Dedifferentiated amniotic fluid mesenchymal stem cell (primary cell): ENCODE measurements around the gene KRT7.
"Not testable (repeated sequence)": the region's sequence is repeated elsewhere in the genome, so short reads cannot be mapped to it uniquely, and the experiment has no call there.

Experiments used
- DNase-seq: peaks from one replicate; pipeline ENCODE4 v3.0.0-alpha.2; 2016; ENCODE audit errors: extremely low spot score

KRT7 gene

DNA sequence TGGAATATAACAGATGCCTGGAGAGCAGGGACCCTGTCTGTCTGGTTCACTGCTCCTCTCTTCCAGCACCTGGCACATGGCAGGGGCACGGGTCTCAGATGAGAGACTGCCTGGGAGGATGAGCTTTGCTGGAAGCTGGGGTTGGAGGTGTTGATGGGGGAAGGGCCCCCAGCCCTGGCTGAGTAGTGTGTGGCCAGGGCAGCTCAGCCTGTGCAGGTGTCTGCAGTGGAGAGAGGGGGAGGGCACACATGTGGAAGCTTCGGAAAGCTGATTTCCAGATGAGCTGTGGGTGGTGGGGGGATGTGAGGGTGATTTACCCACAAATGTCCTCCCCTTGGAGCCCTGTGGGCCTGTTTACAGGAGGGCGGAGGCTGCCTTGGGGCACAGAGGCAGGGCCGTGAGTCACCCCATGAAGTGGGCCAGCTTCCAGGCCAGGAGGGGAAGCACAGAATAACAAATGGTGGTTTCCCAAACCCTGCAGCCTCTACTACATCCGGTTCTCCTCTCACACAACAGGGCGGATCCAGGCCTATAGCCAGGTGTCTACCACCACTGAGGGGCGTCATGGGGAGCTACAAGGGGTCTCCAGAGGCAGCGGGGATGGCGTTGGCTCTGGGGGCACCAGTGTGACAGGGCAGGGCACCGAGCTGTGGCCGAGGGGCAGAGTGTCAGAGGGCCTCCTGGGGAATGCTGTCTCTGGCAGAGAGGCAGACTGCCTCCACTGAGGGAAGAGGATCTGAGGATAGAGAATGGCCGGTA is 11.0 kb downstream of the KRT7 start:
- peak; percentile 83 for DNase-seq

DNA sequence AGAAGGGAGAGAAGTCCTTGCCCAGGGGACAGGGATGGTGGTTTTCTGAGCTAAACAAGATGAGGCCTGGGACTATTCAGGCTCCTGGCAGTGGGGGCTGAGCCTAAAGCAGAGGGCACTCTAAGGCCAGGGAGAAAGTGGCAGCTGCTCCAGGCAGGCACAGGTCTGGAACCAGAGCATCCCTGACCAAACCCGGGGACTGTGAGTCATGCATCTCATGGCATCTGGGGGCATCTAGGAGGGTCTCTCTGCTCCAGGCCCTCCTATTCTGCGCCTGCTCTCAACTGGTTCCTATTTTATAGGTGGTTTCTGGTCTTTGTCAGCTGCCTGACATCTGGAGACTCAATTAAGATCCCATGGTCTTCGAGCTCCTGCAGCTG is 11.6 kb downstream of the KRT7 start:
- no peak for DNase-seq

DNA sequence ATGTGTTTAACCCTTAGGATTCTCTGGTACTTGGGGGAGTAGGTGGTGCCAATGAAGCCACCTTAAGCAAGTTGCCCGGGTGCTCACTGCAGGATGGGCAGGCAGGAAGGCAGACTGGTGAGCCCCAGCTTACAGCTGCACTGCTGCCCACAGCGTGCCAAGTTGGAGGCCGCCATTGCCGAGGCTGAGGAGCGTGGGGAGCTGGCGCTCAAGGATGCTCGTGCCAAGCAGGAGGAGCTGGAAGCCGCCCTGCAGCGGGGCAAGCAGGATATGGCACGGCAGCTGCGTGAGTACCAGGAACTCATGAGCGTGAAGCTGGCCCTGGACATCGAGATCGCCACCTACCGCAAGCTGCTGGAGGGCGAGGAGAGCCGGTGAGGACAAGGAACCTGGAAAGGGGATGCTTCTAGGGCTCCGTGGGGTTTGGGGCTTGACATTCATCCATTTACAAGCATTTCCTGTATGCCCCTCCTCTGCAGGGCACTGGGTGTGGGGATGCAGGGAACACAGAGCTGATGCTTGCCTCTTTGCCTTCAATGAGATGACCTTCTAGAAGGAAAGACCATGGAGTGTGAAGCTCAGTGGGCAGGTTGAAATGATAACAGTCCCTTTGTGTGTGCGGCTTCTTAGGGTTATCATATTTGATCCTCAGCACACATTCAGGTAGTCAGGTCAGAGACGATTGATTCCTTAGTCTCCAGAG is 12.4 kb downstream of the KRT7 start:
- DNase-seq = no peak

DNA sequence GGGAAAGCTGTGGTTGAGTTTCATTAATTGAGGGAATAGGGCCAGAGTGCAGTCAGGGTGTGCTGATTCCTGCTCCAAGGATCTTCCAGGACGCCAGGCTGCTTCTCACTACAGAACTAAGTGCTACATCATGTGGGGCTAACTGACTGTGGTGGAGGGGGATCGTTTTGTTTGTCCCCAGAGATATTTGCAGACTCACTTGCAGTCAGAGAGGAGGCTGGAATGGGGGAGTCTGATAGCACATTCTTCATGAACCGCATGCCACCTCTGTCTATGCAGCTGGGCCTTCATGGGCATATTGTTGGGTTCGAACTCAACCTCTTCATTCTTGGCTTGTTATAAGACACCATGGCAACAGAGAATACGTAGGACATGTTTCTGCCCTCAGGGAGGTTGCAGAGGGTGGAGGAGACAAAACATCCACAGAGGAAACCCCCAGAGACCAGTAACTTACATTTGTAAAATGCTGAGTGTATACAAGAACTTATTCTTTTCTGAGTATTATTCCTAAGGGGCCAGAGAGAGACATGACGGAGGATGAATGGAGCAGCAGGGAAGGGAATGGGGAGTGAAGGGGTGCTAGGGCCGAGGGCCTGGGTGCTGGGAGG is 13.0 kb downstream of the KRT7 start:
- DNase-seq = no peak

DNA sequence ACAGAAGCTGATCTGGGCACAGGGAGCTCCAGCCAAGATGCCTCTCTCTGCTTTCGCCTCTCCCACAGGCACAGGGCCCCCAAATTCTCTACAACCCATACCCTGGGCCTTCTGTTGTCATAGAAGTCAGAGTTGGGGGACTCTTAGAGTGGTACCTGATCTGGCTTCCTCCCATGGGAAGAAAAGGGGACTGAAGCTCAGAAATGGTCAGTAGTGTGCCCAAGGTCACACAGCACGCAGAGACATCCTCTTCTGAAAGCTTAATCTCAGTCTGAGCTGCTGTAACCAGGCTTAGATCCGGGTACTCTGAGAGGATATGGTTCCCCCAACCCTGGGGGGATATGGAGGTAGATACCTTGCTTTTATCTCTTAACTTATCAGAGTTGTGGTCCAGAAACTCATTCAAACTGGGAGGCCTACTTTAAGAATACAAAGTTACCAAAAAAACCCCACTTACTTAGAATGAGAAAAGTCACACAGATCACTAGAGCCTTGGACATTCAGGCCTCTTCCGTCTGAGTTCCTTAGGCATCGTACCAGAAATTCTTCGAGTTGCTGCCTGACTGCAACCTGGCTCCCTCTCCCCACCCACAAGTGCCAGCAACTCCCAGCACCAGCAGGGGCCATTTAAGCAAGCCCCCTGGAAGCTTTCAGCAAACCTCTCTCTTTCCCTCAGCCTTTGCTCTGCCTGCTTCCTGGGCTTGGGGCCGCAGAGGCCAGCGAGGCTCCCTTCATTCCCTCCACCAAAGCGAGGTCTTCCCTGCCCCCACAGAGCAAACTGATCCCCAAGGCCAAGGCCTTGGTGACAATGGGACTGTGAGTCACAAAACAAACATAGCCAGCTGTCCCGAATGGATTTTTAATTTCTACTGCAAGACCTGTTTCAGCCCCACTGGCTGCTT is 13.9 kb downstream of the KRT7 start:
- no peak for DNase-seq

DNA sequence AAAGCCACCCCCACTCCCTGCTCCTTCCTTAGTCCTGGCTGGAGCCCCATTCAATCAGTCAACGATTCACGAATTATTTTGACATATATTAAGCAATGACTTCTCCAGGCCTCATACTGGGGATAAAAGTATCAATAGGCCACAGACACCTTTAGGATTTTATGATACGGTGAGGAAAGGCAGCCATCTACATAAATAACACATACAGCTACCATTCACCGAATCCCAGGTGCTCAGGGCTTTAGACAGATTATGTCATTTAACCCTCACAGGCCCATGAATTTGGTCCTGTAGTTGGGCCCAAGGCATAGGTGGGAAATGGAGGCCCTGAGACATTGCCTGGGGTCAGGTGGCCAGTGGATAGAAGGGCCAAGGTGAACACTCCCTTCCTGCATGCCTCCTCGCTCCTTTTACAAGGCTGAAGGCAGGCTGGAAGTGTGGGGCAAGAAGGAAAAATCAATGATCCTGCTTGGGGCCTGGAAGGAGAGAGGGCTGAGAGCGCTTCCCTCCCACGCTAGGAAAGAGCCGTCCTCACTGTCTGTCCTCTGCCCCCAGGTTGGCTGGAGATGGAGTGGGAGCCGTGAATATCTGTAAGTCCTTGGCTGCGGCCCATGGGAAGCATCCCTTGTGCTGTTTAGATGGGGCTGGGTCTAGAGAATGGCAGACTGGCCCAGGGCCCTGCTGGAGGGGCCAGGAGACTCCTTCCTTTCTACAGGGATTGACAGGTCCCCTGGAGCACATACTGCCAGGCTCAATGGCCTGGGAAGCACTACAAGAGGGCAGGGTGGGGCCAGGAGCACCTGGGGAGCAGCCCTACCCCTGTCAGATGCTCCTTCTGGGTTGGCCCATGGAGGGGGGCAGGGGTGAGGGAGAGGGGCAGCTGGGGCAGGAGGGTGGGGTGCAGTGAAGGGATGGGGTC is 14.8 kb downstream of the KRT7 start:
- no peak for DNase-seq

DNA sequence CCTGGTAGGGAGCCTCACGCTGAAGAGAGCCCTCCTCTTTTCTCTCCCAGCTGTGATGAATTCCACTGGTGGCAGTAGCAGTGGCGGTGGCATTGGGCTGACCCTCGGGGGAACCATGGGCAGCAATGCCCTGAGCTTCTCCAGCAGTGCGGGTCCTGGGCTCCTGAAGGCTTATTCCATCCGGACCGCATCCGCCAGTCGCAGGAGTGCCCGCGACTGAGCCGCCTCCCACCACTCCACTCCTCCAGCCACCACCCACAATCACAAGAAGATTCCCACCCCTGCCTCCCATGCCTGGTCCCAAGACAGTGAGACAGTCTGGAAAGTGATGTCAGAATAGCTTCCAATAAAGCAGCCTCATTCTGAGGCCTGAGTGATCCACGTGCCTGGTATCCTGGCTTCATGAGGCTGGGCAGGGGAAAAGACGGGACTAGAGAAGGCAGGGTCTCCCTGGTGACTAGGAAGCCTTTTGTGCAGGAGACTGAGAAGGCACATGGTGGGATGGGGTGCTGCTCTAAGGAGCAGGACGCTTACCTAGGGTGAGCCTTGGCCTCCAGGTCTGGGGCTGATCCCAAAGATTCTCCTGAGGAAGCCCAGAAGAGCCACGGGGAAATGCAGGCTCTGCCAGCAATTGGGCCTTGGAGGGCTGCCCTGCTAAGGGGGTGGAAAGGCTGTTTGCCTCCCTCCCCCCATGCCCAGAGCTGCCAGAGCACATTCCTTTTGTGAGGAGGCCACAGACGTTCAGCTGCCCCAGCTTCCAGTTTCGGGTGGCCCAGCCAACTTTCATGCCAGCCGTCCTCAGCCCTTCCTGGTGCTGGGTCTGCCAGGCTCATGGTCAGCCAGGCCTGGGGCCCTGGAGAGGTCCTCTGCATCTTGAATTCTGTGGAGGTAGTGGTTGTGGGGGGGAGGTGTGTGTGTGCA is 15.8 kb downstream of the KRT7 start:
- DNase-seq = no peak

DNA sequence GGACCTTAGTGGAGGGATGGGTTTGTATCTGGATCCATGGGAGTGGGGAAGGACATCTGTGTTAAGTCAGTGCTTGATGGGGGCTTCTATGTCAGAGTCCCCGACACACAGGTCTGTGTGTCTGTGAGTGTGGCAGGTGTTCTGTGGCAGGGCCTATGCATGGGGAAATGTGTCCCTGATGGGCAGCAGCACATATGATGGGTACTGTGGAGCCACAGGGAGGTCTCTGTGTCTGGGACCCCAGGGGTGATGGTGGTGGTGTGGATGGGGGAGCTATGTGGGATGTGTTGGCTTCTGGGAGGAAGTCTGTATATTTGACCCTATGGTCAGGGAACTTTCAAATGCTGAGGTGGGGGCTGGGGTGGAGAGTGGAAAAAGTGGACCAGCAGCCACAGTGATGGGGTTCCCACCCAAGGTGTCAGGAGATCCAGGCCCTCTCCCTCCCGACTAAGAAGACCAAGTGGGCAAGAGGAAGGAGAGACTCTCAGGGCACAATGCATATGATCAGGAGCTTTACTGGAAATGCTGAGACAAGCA is 16.5 kb downstream of the KRT7 start:
- DNase-seq = no peak

DNA sequence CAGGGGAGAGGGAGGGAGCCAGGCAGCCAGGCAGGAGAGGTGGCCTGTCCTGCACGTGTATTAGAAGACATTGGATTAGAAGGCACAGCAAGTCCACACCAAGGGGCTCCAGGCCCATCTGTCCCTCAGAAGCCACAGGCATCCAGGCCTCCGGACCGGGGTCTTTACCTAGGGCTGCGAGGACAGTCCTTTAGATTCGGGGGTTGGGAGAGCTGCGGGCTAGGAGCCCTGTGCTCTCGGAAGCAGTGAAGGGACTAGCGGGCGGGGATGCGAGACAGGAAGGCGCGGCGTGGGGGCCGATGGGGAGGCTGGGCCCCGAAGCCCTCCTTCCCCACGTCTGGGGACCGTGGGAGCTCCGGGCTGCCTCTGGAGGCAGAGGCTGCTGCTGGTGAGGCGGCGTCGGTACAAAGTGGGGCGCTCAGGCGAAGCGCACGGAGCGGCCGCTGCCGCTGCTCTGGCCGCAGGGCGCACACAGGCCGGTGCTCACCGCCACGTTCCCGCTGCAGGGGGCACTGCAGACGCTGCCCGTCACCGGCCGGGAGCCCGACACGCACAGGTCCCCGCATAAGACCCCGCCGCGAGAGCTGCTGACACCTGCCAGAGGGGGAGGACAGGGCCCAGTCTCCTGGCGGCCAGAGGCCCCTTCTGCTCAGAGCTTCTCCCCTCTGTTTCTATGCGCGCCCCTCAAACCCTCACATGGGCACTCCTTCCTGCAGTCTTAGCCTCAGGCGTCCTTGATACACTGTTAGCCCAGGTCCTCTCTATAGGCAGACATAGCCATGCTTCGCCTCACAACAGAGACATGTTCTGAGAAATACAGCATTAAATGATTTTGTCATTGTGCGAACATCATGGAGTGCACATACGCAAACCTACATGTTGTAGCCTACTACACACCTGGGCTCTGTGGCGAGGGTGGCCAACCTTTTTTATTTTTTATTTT is 17.3 kb downstream of the KRT7 start:
- no peak for DNase-seq

DNA sequence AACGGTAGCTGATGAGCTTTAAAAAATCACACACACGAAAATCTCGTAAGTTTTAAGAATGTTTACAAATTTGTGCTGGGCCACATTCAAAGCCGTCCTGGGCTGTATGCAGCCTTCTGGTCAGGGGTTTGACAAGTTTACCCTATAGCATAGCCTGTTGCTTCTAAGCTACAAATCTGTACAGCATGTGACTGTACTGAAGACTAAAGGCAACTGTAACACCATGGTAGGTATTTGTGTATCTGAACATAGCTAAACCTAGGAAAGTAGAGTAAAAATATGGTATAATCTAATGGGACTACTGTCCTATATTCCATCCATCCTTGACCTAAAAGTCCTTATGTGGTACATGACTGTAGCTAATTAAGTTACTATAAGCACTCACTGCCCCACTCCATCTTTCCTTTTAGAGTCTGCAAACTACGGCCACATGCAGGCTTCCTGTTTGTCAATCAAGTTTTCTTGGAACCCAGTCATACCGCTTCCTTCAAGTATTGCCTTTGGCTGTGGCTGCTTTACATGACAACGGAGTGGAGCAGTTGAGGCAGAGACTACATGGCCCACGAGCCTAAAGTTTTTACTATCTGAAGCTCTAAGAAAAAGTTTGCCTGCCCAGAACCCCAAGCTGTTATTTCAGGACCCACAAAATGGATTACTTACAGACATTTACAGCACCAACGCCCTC is 18.5 kb downstream of the KRT7 start:
- DNase-seq = no peak

DNA sequence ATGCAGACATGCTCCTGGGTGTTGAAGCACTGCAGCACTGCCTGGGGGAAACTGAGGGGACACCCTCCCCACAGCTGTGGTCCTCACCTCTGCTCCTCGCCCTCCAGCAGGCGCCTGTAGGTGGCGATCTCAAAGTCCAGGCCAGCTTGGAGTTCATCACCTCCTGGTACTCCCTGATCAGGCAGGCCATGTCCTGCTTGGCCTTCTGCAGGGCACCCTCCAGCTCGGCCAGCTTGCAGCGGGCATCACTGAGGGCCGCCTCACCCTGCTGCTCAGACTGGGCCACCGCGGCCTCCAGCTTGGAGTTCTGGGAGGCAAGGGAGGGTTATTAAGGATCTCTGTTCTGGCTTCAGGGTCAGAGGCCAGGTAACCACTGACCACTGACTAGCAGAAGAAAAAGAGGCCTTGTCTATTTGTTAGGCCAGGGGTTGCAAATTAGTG is 19.2 kb downstream of the KRT7 start:
- DNase-seq = not testable (repeated sequence)

DNA sequence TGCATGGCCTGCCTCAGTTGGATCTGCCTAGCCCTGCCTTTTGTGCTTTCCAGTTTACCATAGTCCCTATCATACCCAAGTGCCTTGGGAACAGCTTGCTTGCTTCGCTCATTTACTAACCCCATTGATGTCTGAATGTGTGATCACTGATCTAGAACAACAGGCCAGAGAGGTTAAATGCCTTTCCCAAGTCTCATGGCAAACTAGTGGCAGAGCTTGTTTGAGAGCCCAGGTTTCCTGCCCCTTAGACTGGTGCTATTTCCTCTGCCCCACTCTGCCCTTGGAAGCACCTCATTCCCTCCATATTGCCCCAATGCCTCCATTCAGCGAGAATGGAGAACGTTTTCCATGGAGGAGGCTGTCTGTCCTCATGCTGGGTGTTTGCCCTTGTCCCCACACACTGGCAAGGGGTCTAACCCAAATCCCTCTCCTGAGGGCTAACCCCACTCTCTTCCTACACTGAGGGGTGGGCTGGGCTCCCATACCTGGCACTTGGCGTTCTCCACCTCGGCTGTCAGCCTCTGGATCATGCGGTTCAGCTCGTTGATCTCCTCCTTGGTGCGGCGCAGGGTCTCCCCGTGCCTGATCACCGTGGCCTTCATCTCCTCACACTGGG is 19.8 kb downstream of the KRT7 start:
- DNase-seq = no peak

DNA sequence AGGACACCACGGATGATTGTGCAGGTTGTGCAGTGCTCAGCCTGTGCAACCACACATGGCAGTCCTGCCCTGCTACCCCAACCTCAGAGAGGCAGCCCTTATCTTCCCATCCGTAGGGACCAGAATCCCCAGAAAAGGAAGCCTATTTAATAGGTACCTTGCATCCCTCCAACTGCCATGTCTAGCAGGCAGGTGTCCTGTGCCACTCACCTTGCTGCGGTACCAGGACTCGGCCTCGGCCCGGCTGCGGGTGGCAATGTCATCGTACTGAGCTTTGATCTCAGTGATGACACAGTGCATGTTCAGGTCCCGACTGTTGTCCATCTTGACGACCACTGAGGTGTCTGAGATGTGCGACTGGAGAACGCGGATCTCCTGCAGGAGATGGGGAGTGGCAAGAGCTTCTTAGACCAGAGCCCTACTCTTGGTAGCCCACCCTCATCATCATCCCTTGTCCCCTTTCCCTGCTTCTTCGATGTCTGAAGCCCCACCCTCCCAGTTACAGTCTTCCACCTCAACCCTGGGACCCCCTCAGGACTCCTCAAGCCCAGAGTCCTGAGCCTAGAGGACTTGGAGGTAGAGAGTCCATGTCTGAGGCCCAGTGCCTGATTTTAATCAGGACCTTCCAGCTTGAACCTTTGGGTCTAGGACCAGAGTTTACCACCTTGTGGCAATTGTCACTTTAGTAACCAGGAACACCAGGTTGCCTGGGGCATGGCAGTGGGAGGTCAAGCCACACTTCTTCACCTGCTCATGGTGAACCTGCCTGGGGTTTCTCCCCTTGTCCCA is 20.5 kb downstream of the KRT7 start:
- no peak for DNase-seq

DNA sequence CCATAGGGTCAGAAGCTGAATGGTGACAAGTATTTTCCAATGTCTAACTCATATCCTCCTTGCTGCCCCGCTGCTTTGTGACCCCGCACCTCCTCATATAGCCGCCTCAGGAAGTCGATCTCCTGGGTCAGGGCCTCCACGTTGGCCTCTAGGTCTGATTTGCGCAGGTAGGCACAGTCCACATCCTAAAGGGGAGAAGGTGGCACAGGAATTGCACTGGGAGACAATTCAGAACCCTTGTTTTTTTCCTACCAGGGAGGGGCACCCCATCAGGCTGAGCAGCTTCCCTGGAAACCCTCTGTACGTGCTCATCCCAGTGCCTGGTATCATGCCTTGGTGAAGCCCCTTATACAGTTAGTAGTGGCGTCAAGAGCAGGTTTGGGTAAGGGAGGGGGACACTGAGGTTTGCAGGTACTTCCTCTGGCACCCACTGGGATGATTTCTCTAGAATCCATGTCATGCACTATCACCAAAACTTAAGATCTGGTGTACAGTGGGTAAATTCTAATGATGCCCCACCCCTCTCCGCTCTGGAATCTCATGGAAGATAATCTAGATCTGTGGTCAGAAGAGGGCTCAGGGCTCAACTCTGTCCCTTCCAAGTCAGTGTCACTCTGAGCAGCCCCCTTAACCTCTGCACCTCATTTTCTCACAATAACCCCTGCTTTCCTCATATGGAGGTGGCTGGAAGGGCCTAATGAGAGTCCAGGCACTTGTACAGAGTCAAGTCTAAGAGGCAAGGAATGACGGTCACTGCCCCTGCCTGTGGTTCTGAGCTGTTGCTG is 21.3 kb downstream of the KRT7 start:
- no peak for DNase-seq

DNA sequence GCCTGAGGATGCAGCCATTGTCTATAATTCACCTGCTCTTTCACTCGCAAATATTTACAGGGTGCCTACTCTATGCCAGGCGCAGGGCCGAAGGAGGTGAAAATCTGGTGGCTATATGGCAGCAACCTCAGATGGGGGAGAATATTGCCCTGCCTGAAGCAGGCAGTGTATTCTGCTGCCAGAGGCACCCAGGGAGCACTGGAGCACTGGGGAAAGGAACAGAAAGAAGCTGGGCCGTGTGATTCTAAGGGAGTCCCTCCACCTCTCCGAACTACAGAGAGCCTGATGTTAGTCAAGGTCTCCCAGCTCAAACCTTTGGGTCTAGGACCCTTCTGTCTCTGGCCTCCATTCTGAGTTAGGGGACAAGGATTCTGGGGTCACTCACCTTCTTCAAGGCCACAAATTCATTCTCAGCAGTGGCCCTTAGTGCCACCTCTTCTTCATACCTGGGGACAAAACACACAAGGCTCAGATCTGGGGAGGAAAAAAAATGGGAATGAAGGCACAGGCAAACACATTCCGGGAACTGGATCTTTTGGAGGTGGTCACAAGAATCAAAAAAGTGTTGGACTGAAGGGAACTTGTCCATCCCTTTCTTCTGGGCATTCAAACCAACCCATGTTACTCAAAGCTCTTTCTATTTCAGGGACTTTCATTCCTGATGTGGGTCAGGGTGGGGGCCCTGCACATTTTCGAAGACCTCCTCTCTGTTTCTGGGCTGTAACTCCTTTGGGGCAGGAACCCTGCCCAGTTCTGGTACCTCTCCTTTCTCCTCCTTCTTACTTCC is 22.1 kb downstream of the KRT7 start:
- no peak for DNase-seq
